GM19328 (cell line): ENCODE data around the gene PTTG1IP.

Experiments
- ATAC-seq: cut with Tn5 transposase; IDR thresholded peaks from one replicate; pipeline ENCODE4 v1.9.1; 2021; ENCODE audit warnings: mild to moderate bottlenecking, moderate library complexity; ENCODE audit not compliant: unreplicated experiment

The PTTG1IP gene

GRCh38 chr21:44910229-44911067, 37.0 kb upstream of the PTTG1IP start:
- ATAC-seq = no peak

- no peak for ATAC-seq
Observed at GRCh38 chr21:44909719-44910118, 36.2 kb upstream of the PTTG1IP start.

GRCh38 chr21:44908908-44909307, 35.4 kb upstream of the PTTG1IP start:
- ATAC-seq = no peak

GRCh38 chr21:44907966-44908895, 34.7 kb upstream of the PTTG1IP start:
- no peak for ATAC-seq

- no peak for ATAC-seq
Observed at GRCh38 chr21:44907225-44907965, 33.9 kb upstream of the PTTG1IP start.

- ATAC-seq = no peak
Observed at GRCh38 chr21:44905728-44906090, 32.2 kb upstream of the PTTG1IP start.

- no peak for ATAC-seq
Observed at GRCh38 chr21:44905016-44905727, 31.7 kb upstream of the PTTG1IP start.

- no peak for ATAC-seq
Observed at GRCh38 chr21:44904141-44904923, 30.8 kb upstream of the PTTG1IP start.

- ATAC-seq = no peak
Observed at GRCh38 chr21:44903689-44904088, 30.2 kb upstream of the PTTG1IP start.

- ATAC-seq = no peak
Observed at GRCh38 chr21:44903050-44903685, 29.7 kb upstream of the PTTG1IP start.

- no peak for ATAC-seq
Observed at GRCh38 chr21:44902268-44903049, 29.0 kb upstream of the PTTG1IP start.

GRCh38 chr21:44901391-44902074, 28.0 kb upstream of the PTTG1IP start:
- ATAC-seq = no peak

GRCh38 chr21:44900559-44901251, 27.2 kb upstream of the PTTG1IP start:
- ATAC-seq = no peak

GRCh38 chr21:44899768-44900558, 26.5 kb upstream of the PTTG1IP start:
- no peak for ATAC-seq

- no peak for ATAC-seq
Observed at GRCh38 chr21:44898851-44899767, 25.6 kb upstream of the PTTG1IP start.
